Liver (tissue), 9 donors: ENCODE measurements around the gene OR7G2. TPM values are rescaled to one million over a fixed set of nuclear protein-coding genes. Genes with fewer than 3 reads are reported as not detected.

Source experiments
- DNase-seq: peaks from one replicate; pipeline ENCODE4 v3.0.0-alpha.2; 2017; ENCODE audit warnings: low spot score
- H3K27ac ChIP-seq, 2 donors: one replicate each; pipeline ENCODE4 v1.7.0; 2013; ENCODE audit warnings: inconsistent platforms in 2 of 2, low read length in 2 of 2, control low read depth in 1 of 2, low read depth in 1 of 2, mild to moderate bottlenecking in 1 of 2
- H3K27me3 ChIP-seq, 4 donors: one replicate each; pipeline versions ENCODE4 v1.6.1 to v1.7.0; 2013; ENCODE audit warnings: low read length in 3 of 4, inconsistent platforms in 1 of 4, mild to moderate bottlenecking in 1 of 4, moderate library complexity in 1 of 4; ENCODE audit not compliant: control insufficient read depth in 4 of 4, insufficient read depth in 4 of 4
- H3K36me3 ChIP-seq, 4 donors: one replicate each; pipeline versions ENCODE4 v1.6.1 to v1.7.0; 2013; ENCODE audit warnings: low read length in 3 of 4, mild to moderate bottlenecking in 3 of 4, low read depth in 1 of 4, moderate library complexity in 1 of 4; ENCODE audit not compliant: control insufficient read depth in 4 of 4, insufficient read depth in 3 of 4
- H3K4me1 ChIP-seq, 4 donors: one replicate each; pipeline versions ENCODE4 v1.6.1 to v1.7.0; 2013; ENCODE audit warnings: low read length in 3 of 4, mild to moderate bottlenecking in 3 of 4, moderate library complexity in 1 of 4; ENCODE audit not compliant: control insufficient read depth in 4 of 4, insufficient read depth in 4 of 4
- H3K4me3 ChIP-seq, 3 donors: one replicate each; pipeline versions ENCODE4 v1.6.1 to v1.7.0; 2013; ENCODE audit warnings: low read length in 3 of 3, control low read depth in 1 of 3, low read depth in 1 of 3, mild to moderate bottlenecking in 1 of 3
- H3K9ac ChIP-seq, 2 donors: one replicate each; pipeline ENCODE4 v1.7.0; 2013; ENCODE audit warnings: low read length in 2 of 2, mild to moderate bottlenecking in 2 of 2, moderate library complexity in 2 of 2, control low read depth in 1 of 2, low read depth in 1 of 2
- H3K9me3 ChIP-seq, 4 donors: one replicate each; pipeline versions ENCODE4 v1.6.1 to v1.7.0; 2013; ENCODE audit warnings: low read length in 3 of 4; ENCODE audit not compliant: control insufficient read depth in 4 of 4
- FOXA1 ChIP-seq: IDR thresholded peaks from 2 replicates; pipeline ENCODE4 v1.6.1; 2016; ENCODE audit warnings: antibody characterized with exemption
- FOXA2 ChIP-seq: IDR thresholded peaks from 2 replicates; pipeline ENCODE4 v1.6.1; 2016; ENCODE audit warnings: antibody characterized with exemption
- GABPA ChIP-seq, 2 donors: IDR thresholded peaks in 1 of 2; conservative IDR thresholded peaks in 1 of 2; 2 replicates each; pipeline ENCODE4 v1.6.1; 2016; ENCODE audit warnings: antibody characterized with exemption in 2 of 2, mild to moderate bottlenecking in 1 of 2, moderate library complexity in 1 of 2
- REST ChIP-seq: IDR thresholded peaks from 2 replicates; pipeline ENCODE4 v1.6.1; 2016; ENCODE audit warnings: antibody characterized with exemption, mild to moderate bottlenecking
- RXRA ChIP-seq, 2 donors: IDR thresholded peaks; 2 replicates each; pipeline ENCODE4 v1.6.1; 2017 to 2018; ENCODE audit warnings: antibody characterized with exemption in 2 of 2, mild to moderate bottlenecking in 1 of 2
- SP1 ChIP-seq: IDR thresholded peaks from 2 replicates; pipeline ENCODE4 v1.6.1; 2018; ENCODE audit warnings: antibody characterized with exemption, mild to moderate bottlenecking
- TAF1 ChIP-seq: conservative IDR thresholded peaks from 2 replicates; pipeline ENCODE4 v1.6.1; 2016; ENCODE audit warnings: antibody characterized with exemption, mild to moderate bottlenecking
- ZBTB33 ChIP-seq: IDR thresholded peaks from 2 replicates; pipeline ENCODE4 v1.6.1; 2016; ENCODE audit warnings: antibody characterized with exemption
- WGBS: extraction: QIAGEN DNeasy Blood & Tissue Kit; methylation state at CpG from one replicate; pipeline ENCODE4 v1.1.7; 2013; 5-methylcytosine and 5-hydroxymethylcytosine counted together
- polyA plus RNA-seq, 2 donors: library from polyadenylated mRNA; stranded (reverse) in 1 of 2; unstranded in 1 of 2; fragments of 200-250 nt in 1 of 2; fragments of >200 nt in 1 of 2; fragmentation: Nextera tagmentation in 1 of 2; extraction: Ambion mirVana in 1 of 2; gene quantifications; one replicate each; pipeline versions ENCODE4 v1.2.1 to v1.2.3, GENCODE V29; 2013 to 2015
- total RNA-seq, 2 donors: library from RNA; depleted of rRNA; stranded (reverse); fragments of >200 nt; gene quantifications; one replicate each; pipeline ENCODE4 v1.2.3, GENCODE V29; 2014
- donor health status: healthy.
- donor health status: healthy.
- donor health status: healthy.
- donor health status: healthy.
- donor health status: healthy.

The OR7G2 gene
- total and polyA plus RNA-seq, 4 donors, result not detected

GRCh38 chr19:9150650-9151049, 43.4 kb upstream of the OR7G2 start:
- no peak overlapping the region for H3K27ac ChIP-seq
- DNase-seq, result no peak
- TF ChIP-seq FOXA2, result no peak
- no peak for TF ChIP-seq GABPA (IDR thresholded peaks at IDR 0.05 in 1 of 2, conservative IDR thresholded peaks at IDR 0.05 in 1 of 2)
- TF ChIP-seq RXRA (IDR thresholded peaks at IDR 0.05), result no peak
- no peak for TF ChIP-seq REST
- no peak for TF ChIP-seq TAF1
- no peak for TF ChIP-seq SP1
- TF ChIP-seq ZBTB33, result no peak

GRCh38 chr19:9149997-9150396, 42.7 kb upstream of the OR7G2 start:
- DNase-seq, result no peak
- Histone ChIP-seq H3K9me3 (peaks cover 6 to 16% (median 8%) of the 10 kb centered on the region in 4 donors), H3K4me3 (no peak overlapping the region), H3K27ac (no peak overlapping the region), H3K27me3 (no peaks in the 10 kb centered on the region), H3K4me1 (no peaks in the 10 kb centered on the region), H3K36me3 (peaks cover 0 to 14% (median 6%) of the 10 kb centered on the region in 4 donors), H3K9ac (no peak overlapping the region)
- WGBS, result 97% methylated on average over 4 of the region's 4 CpGs
- TF ChIP-seq REST (no peak), FOXA1 (no peak), RXRA (IDR thresholded peaks at IDR 0.05) (no peak)

More at GRCh38 chr19:9150650-9151049, 43.4 kb upstream of the OR7G2 start:
- WGBS, result 98% methylated on average over 5 of the region's 5 CpGs
- Histone ChIP-seq H3K9ac (no peak overlapping the region), H3K4me3 (no peak overlapping the region), H3K36me3 (peaks cover 2 to 18% (median 11%) of the 10 kb centered on the region in 4 donors), H3K4me1 (no peaks in the 10 kb centered on the region), H3K9me3 (peaks cover 9 to 16% (median 12%) of the 10 kb centered on the region in 4 donors), H3K27me3 (no peaks in the 10 kb centered on the region)
